Measurements from ENCODE around the gene LEMD1.

The LEMD1 gene

DNA sequence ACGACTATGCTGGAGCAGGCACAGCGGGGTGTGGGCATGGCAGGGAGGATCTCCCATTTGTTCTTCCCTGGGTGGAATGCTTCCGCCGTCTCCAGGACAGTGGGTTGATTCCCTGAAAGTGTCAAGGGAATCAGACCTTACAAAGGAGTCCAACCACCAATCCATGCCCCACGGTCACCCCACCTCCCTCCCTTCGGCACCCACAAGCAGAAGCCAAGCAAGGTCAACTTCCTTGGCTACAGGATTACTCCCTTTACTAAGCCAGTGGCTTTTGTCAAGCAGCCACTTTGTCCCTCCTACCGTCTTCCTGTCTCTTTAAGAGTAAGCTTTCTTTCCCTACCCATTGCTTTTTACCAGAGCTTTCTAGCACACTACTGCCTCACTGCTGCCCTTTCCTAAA lies 84.4 kb downstream of the LEMD1 start:
- Mint-ChIP-seq H3K27me3 (ENCODE audit: low read depth, poor library complexity) (peaks cover 25% of the 10 kb centered on the region), H3K9me3 (no peaks in the 10 kb centered on the region), H3K36me3 (ENCODE audit: low read depth) (no peaks in the 10 kb centered on the region), H3K4me3 (no peak overlapping the region), H3K4me1 (peaks cover 19% of the 10 kb centered on the region), H3K27ac (no peak overlapping the region)
- TF ChIP-seq, protein P1, sequence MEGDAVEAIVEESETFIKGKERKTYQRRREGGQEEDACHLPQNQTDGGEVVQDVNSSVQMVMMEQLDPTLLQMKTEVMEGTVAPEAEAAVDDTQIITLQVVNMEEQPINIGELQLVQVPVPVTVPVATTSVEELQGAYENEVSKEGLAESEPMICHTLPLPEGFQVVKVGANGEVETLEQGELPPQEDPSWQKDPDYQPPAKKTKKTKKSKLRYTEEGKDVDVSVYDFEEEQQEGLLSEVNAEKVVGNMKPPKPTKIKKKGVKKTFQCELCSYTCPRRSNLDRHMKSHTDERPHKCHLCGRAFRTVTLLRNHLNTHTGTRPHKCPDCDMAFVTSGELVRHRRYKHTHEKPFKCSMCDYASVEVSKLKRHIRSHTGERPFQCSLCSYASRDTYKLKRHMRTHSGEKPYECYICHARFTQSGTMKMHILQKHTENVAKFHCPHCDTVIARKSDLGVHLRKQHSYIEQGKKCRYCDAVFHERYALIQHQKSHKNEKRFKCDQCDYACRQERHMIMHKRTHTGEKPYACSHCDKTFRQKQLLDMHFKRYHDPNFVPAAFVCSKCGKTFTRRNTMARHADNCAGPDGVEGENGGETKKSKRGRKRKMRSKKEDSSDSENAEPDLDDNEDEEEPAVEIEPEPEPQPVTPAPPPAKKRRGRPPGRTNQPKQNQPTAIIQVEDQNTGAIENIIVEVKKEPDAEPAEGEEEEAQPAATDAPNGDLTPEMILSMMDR (IDR thresholded peaks at IDR 0.05), result no peak
- DNase-seq, result no peak

DNA sequence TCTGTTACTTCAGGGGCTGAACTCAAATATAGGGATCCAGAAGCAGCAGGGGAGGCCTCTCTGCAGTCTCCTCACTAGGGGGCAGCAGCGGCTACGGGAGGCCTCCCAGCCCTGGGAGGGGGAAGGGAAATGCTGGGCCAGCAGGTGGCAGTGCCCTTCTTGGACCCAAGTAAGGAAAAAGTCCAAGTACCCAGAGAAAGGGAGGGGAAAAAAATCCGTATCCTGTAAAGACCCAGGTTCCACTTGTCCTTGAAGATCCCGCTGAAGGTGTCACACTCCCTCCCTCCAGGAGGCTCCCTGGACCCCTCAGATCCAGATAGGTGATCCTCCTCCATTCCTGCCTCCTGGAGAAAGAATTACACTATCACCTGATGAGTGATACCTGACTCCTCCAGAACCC lies 86.2 kb downstream of the LEMD1 start:
- H3K9me3 Mint-ChIP-seq, result no peaks in the 10 kb centered on the region
- no peak overlapping the region for H3K27ac Mint-ChIP-seq
- TF ChIP-seq, protein P1 (IDR thresholded peaks at IDR 0.05), result peak; percentile 96
- no peak overlapping the region for H3K4me3 Mint-ChIP-seq
- peaks cover 32% of the 10 kb centered on the region for H3K4me1 Mint-ChIP-seq
- H3K36me3 Mint-ChIP-seq (ENCODE audit: low read depth), result no peaks in the 10 kb centered on the region
- peak; percentile 86 for DNase-seq
- H3K27me3 Mint-ChIP-seq (ENCODE audit: low read depth, poor library complexity), result peaks cover 8% of the 10 kb centered on the region

DNA sequence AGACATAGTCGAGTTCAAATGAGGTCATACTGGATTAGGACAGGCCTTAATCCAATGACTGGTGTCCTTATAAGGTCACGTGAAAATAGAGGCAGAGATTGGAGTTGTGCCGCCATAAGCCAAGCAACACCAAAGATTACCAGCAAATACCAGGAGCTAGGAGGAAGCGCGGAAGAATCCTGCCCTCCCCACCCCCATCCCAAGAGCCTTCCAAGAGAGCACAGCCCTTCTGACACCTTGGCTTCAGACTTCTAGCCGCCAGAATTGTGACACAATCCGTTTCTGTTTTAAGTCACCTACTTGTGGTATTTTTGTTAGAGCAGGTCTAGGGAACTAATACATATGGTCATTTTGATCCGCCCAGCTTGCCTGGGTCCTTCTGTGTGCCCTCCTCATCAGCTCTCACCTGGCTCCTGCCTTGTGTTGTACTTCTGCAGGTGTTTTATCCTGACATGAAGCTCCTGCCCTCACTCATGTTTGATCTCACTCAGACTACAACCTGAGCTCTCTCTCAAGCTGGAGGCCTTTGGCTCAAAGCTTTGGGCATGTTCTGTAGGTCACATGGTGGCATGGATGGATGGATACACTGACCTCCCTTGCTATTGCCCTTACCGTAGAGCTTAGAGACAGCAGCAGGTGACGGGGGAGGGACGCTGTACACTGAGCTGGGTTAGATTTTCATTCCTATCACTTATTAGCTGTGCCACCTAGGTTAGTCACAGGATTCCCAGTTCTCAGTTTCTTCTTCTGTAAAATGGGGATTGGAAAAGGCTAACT lies 89.7 kb downstream of the LEMD1 start:
- TF ChIP-seq, protein P1 (IDR thresholded peaks at IDR 0.05), result no peak
- H3K27ac Mint-ChIP-seq, result no peak overlapping the region

More for the DNA sequence above, 89.7 kb downstream of the LEMD1 start:
- Mint-ChIP-seq H3K36me3 (ENCODE audit: low read depth) (no peaks in the 10 kb centered on the region), H3K9me3 (no peaks in the 10 kb centered on the region), H3K4me1 (peaks cover 38% of the 10 kb centered on the region), H3K4me3 (no peak overlapping the region), H3K27me3 (ENCODE audit: low read depth, poor library complexity) (peaks cover 3% of the 10 kb centered on the region)
- DNase-seq, result no peak
